HG03442 (cell line): ENCODE data around the gene COX8A.

Experiments used
- ATAC-seq: cut with Tn5 transposase; IDR thresholded peaks from one replicate; pipeline ENCODE4 v1.9.1; 2021; ENCODE audit warnings: mild to moderate bottlenecking, moderate library complexity; ENCODE audit not compliant: unreplicated experiment

Gene COX8A

DNA sequence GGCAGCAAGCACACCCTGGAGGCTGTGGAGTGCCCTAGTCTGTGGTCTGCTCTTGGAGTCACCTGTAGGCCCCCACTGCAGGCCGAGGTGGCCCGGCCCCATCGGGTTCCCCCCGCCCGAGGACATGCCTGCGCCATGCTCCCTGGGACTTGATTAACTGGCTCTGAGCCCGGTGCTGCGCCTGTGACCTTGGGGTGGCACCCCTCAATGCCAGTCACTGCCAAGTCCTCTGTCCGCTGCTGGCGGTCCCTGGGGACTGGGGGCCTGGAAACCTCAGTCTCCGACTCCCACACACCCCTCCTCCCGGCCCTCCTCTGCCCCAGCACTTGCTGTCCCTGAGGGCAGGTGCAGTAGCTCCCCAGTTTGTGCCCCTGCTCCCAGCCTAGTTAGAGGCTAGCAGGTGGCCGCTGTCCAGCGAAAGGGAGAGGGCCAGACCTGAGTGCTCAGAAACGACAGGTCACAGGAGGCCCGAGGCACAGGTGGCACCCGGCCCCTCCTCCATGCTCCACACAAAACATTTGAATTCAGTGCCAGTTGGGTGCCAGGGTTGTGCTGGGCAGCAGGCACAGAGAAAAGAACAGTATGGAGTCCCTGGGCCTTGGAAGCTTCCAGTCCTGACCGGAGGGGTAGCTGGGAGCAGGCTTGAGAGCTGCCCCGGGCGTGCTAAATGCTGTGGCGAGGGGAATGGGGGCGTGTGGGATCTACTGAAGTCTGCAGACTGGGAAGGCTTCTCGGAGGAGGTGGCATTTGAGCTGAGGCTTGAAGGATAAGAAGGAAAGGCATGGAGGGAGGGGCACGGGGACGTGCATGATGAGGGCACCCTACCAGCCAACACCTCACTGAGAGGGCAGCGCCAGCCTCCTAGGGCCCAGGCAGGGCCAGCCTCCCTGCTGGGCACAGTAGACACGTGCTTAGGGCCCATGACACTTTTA is 45.0 kb downstream of the COX8A start:
- ATAC-seq: no peak

- no peak for ATAC-seq
These were observed 46.7 kb downstream of the COX8A start for GRCh38 chr11:64020976-64021756.

DNA sequence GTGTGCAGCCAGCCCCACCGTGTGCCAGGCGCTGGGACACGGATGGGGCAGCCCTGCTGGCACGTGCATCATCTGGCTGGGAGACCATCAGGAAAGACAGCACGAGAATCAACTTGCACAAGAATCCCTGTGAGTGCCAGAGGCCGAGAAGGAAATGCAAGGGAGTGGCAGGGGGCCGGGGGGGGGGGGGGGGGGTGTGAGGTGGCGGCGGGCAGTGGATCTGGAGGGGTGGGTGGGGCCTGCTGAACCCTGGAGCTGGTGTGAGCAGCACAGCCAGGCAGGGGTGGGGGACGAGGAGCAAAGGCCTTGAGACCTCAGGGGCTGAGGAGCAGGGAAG is 47.3 kb downstream of the COX8A start:
- no peak for ATAC-seq

DNA sequence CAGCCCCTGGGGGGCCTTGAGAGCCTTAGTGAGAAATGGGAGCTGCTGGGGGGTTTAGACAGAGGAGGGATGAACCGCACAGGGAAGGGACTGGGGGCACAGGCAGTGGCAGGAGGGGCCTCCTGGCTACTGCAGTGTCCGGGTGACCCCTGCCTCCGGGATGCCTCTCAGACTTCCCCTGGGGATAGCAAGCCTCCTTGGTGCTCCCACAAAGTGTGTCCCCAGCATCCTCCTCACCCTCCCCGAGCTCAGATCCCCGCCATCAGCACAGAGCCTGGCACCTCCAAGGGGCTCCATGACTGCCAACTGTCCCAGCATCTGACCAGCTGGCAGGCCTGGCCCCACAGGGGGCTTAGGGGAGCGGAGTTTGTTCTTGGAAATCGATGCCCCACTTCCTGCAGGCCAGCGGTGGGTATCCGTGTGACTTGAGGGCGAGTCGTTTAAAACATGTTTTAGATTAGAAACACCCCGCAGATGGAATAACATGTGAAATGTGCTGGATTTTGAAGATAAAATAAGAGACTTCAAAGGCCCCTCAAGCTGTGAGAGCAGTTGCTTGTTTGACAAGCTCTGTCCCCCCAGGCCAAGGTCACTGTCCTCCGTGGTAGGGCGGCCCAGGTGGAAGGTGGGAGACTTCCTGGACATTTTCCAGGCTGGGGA is 47.8 kb downstream of the COX8A start:
- no peak for ATAC-seq

GRCh38 chr11:64023712-64024710 is 49.6 kb downstream of the COX8A start:
- ATAC-seq: no peak

DNA sequence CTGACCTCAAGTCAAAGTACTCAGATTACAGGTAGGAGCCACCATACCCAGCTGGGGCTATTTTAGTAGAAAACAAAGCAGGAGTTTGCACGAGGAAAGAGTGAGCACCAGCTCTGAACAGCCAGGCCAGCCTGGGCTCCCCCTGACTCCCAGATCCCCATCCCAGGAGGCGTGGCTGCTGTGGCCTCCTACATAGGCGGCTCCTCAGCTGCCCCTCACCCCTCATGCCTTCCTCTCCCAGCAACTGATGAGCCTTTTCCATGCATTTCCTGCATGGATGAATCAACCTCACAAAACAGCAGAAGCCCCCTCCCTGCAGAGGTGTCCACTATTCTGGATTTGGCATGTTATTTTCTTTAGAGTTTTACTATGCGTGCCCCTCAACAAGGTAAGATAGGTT is 50.8 kb downstream of the COX8A start:
- no peak for ATAC-seq
